ENCODE results near the gene ACKR3.

DNA sequence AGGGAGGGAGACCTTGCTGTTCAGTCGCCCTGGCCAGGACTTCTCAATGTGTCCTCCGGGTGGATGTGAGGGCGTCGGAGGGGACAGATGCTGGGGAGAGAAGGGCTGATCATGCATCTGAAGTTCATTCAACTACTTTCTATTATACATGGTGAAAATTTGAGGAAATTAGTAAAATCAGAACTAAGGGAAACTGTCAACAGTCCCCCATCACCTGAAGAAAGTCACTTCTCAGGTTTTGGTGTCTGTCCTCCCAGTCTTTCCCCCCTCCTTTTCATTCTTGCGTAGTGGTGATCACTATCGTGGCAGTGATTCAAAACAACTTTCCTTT is 17.4 kb upstream of the ACKR3 start:
- TF ChIP-seq, protein P1, sequence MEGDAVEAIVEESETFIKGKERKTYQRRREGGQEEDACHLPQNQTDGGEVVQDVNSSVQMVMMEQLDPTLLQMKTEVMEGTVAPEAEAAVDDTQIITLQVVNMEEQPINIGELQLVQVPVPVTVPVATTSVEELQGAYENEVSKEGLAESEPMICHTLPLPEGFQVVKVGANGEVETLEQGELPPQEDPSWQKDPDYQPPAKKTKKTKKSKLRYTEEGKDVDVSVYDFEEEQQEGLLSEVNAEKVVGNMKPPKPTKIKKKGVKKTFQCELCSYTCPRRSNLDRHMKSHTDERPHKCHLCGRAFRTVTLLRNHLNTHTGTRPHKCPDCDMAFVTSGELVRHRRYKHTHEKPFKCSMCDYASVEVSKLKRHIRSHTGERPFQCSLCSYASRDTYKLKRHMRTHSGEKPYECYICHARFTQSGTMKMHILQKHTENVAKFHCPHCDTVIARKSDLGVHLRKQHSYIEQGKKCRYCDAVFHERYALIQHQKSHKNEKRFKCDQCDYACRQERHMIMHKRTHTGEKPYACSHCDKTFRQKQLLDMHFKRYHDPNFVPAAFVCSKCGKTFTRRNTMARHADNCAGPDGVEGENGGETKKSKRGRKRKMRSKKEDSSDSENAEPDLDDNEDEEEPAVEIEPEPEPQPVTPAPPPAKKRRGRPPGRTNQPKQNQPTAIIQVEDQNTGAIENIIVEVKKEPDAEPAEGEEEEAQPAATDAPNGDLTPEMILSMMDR (IDR thresholded peaks at IDR 0.05): no peak
- TF ChIP-seq POLR2AphosphoS5 (IDR thresholded peaks at IDR 0.05; ENCODE audit: low read depth, low read length): no peak
